ENCODE data around the gene NRG4. TPM values are rescaled to one million over a fixed set of nuclear protein-coding genes. Genes with fewer than 3 reads are reported as not detected.

NRG4 gene
- total and polyA plus RNA-seq, 2 experiments from 2014 or later, result 0.15 to 1.2 TPM

GRCh38 chr15:76006136-76006778 is 6.0 kb downstream of the NRG4 start:
- H3K9me3 ChIP-seq (ENCODE audit: low read depth), result no peaks in the 10 kb centered on the region
- peak in 1 of 2 donors; percentile 76 for DNase-seq (ENCODE audit: low read depth in 1 of 2, low spot score in 1 of 2)
- no peaks in the 10 kb centered on the region for H3K4me1 ChIP-seq (ENCODE audit: low read depth)
- TF ChIP-seq CTCF (IDR thresholded peaks at IDR 0.05; ENCODE audit: low read depth, low read length), result no peak
- H3K27ac ChIP-seq, result no peak overlapping the region
- no peaks in the 10 kb centered on the region for H3K27me3 ChIP-seq
- H3K36me3 ChIP-seq, result no peaks in the 10 kb centered on the region
- no peak overlapping the region for H3K4me3 ChIP-seq

- H3K4me1 ChIP-seq (ENCODE audit: low read depth), result no peaks in the 10 kb centered on the region
- H3K27ac ChIP-seq, result no peak overlapping the region
- DNase-seq (ENCODE audit: low read depth in 1 of 2, low spot score in 1 of 2), result no peak
- no peak for TF ChIP-seq CTCF (IDR thresholded peaks at IDR 0.05; ENCODE audit: low read depth, low read length)
- H3K36me3 ChIP-seq, result no peaks in the 10 kb centered on the region
- no peaks in the 10 kb centered on the region for H3K27me3 ChIP-seq
- H3K4me3 ChIP-seq, result no peak overlapping the region
- H3K9me3 ChIP-seq (ENCODE audit: low read depth), result no peaks in the 10 kb centered on the region
Measured at GRCh38 chr15:76003364-76003763, 8.9 kb downstream of the NRG4 start.

GRCh38 chr15:75995611-75996010 is 16.6 kb downstream of the NRG4 start:
- Histone ChIP-seq H3K4me1 (ENCODE audit: low read depth) (no peaks in the 10 kb centered on the region), H3K9me3 (ENCODE audit: low read depth) (no peaks in the 10 kb centered on the region), H3K27me3 (no peaks in the 10 kb centered on the region), H3K36me3 (no peaks in the 10 kb centered on the region), H3K27ac (no peak overlapping the region), H3K4me3 (no peak overlapping the region)
- DNase-seq (ENCODE audit: low read depth in 1 of 2, low spot score in 1 of 2), result no peak
- no peak for TF ChIP-seq CTCF (IDR thresholded peaks at IDR 0.05; ENCODE audit: low read depth, low read length)

- Histone ChIP-seq H3K27ac (no peak overlapping the region), H3K36me3 (no peaks in the 10 kb centered on the region), H3K9me3 (ENCODE audit: low read depth) (no peaks in the 10 kb centered on the region), H3K27me3 (no peaks in the 10 kb centered on the region), H3K4me3 (no peak overlapping the region), H3K4me1 (ENCODE audit: low read depth) (no peaks in the 10 kb centered on the region)
- DNase-seq (ENCODE audit: low read depth in 1 of 2, low spot score in 1 of 2), result no peak
- no peak for TF ChIP-seq CTCF (IDR thresholded peaks at IDR 0.05; ENCODE audit: low read depth, low read length)
Measured at GRCh38 chr15:75994220-75994619, 18.0 kb downstream of the NRG4 start.

- H3K4me1 ChIP-seq (ENCODE audit: low read depth), result no peaks in the 10 kb centered on the region
- DNase-seq (ENCODE audit: low read depth in 1 of 2, low spot score in 1 of 2), result no peak
- no peaks in the 10 kb centered on the region for H3K27me3 ChIP-seq
- H3K36me3 ChIP-seq, result no peaks in the 10 kb centered on the region
- no peaks in the 10 kb centered on the region for H3K9me3 ChIP-seq (ENCODE audit: low read depth)
- H3K4me3 ChIP-seq, result no peak overlapping the region
- TF ChIP-seq CTCF (IDR thresholded peaks at IDR 0.05; ENCODE audit: low read depth, low read length), result no peak
- H3K27ac ChIP-seq, result no peak overlapping the region
Measured at GRCh38 chr15:75992897-75993296, 19.3 kb downstream of the NRG4 start.

Measured in cardiac muscle cell (in vitro differentiated cells and primary cell).